Ureter (tissue), 1 donor: ENCODE measurements around the gene KCNMA1. TPM values are rescaled to one million over a fixed set of nuclear protein-coding genes. Genes with fewer than 3 reads are reported as not detected.
"Not testable (repeated sequence)": the region's sequence is repeated elsewhere in the genome, so short reads cannot be mapped to it uniquely, and the experiment has no call there.

Source experiments
- DNase-seq: peaks from one replicate; pipeline ENCODE4 v3.0.0-alpha.2; 2020; ENCODE audit warnings: low spot score
- total RNA-seq: library from RNA; stranded (reverse); gene quantifications from one replicate; pipeline ENCODE4 v1.2.4, GENCODE V29; 2023
- donor health status: DM: yes; HTN: yes; CAD: no.

KCNMA1 gene
- total RNA-seq, 1 donor from 2014 or later: 87.9 TPM

GRCh38 chr10:77664008-77664407, 26.4 kb upstream of the KCNMA1 start:
- no peak for DNase-seq

DNA sequence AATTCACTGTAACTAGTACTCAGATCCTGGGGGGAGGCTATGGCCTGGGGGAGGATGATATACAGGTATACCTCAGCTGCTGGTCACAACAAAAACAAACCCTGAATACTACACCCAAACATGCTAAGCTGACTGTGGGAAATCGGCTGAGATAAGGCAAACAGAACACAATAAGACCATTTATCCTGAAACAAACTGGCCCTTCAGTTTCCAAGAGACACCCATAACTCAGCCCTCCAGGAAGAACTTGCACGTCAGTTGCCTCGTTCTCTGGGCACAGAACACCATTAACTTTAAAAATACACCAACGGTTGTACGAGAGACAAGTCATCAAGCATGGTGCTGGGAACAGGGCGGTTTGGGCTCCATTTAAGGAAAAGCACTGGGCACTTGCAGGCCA, 24.1 kb upstream of the KCNMA1 start:
- no peak for DNase-seq

DNA sequence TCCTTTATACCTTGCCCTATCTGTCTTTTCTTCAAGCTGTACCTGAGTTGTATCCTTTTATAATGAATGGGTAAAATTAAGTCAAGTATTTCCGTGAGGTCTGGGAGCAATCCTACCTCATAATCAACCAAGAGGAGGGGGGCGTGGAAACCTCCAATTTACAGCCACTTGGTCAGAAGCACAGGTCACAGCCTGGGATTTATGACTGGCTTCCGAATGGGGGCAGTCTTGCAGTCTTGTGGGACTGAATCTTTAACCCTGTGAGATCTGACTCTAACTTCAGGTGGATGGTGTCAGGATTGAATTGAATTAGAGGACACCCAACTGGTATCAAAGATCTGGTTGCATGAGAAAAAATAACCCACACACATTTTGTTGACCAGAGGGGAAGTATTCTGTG, 23.5 kb upstream of the KCNMA1 start:
- no peak for DNase-seq

DNA sequence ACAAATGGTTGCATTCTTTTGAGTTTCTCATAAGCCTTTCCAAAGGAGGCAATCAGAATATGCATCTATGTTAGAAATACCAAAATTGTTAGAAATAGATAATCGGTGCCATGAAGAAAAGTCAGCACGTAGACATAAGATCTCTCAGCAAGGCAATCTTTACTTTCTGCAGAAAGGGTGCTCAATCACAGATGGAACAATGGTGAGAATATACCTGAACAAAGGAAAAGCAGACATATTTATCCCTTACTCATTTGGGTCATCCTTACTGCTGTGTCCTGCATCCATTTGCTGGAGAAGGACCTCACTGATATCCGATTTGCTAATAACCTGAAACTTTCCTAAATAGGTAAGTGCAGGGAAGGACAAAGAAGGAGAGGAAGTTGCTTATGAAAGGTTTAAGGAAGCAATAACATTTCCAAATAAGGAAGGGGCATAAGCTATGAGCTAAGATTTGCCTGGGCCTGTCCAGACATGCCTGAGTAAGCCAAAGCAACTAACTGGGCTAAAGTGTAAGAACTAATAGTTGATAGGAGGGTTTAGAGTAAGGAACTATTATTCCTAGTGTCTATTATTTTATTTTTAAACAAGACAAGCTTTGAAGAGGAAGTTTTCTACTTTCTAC, 21.6 kb upstream of the KCNMA1 start:
- DNase-seq: not testable (repeated sequence)

- DNase-seq: no peak
Observed at GRCh38 chr10:77653210-77653609, 15.6 kb upstream of the KCNMA1 start.

GRCh38 chr10:77649333-77650331, 12.0 kb upstream of the KCNMA1 start:
- DNase-seq: no peak

GRCh38 chr10:77648472-77648871, 10.9 kb upstream of the KCNMA1 start:
- DNase-seq: no peak

- DNase-seq: no peak
Observed at GRCh38 chr10:77647543-77648293, 10.1 kb upstream of the KCNMA1 start.

GRCh38 chr10:77644557-77645243, 7.1 kb upstream of the KCNMA1 start:
- DNase-seq: no peak

- DNase-seq: no peak
Observed at GRCh38 chr10:77643795-77644468, 6.3 kb upstream of the KCNMA1 start.

GRCh38 chr10:77641788-77642397, 4.3 kb upstream of the KCNMA1 start:
- peak; percentile 76 for DNase-seq

DNA sequence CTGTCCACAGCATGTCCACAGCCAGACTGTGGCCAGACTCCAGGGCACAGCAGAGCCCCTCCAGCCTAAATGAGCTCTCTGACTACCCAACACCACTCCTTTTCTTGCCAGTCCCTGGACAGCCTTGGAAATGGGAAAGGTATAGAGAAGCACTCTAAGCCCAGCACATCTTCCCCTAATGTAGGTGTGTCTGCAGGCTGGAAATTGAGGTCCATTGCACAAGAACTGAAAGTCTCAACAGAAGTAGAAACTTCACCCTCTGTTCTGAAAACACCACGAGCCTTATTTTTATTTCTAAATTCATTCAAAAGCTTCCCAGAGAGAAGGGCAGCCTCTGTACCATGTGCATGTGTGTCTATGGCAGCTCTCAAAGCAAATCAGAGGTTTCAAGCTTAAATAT, 3.7 kb upstream of the KCNMA1 start:
- DNase-seq: no peak

DNA sequence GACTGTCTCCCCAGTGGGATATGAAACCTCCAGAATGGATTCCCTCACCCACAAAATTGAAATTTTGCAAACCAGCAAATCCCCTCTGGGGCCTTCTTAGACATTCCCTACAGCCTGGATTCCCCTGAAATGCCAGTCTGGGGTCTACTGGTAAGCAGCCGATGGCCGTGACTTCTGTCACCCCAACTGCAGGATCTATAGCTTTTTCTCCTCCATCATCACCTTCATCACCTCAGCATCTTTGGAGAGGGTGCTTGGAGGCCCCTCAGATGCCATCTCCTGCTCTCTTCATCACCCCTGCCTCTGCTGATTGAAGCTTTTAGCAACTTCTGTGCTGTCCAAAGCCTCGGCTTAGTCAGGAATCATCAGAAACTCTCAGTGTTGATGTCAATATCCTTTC, 2.6 kb upstream of the KCNMA1 start:
- no peak for DNase-seq

GRCh38 chr10:77639756-77640155, 2.1 kb upstream of the KCNMA1 start:
- DNase-seq: no peak

DNA sequence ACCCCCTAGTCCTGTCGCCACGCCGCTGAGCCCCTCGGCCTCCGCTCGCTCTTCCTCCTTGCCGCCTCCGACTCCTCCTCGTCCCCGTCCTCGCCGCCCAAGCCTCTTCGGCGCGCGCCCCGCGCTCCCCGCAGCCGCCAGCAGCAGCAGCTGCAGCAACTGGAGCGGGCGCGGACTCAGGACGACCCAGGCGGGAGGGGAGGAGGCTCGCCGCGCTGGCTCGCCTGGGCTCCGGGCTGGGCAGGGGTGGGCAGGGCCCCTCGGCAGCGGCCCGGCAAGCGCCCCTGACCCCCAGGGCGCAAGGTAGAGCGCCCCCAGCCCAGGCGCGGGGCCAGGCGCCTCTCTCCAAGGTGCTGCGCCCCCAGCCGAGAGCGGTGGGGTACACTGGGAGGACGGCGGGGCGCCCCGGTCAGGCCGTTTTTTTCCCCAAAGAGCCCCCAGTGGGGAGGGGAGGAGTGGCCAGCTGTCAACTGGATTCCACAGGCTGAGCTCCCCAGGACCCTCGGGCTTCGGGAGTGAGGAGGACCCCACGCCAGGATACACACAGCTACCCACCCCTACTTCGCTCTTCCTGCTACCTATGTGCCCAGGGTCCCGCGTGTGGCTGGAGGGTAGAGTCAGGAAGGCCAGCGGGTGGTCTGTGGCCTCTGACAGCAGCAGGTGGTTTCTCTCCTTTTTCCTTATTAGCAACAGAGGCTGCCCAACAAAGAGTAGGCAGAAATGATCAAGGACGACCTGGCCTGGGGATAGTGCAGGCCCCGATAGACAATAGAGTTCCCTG, 903 bp upstream of the KCNMA1 start:
- DNase-seq: no peak

DNA sequence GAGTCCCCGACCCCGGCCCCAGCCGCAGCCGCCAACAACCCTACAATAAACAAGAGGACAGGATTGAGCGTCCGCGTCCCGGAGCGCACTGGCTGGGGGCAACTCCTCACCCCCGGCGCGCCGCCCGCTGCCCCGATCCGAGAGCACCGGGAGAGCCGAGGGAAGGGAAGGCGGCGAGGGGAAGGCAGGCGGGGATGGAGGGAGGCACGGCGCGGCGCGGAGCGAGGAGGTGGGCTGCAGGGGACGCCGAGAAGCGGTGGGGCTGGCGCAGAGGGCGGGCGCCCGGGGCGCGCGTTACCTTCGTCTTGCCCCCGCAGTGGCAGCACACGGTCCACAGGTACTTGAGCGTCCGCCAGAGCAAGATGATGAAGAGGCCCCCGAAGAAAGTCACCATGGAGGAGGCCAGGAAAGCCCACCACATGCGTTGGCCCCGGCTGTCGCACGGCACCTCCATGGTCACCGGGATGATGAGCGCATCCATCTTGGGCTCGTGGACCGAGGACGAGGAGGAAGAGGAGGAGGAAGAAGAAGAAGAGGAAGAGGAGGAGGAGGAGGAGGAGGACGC, 559 bp downstream of the KCNMA1 start:
- no peak for DNase-seq

DNA sequence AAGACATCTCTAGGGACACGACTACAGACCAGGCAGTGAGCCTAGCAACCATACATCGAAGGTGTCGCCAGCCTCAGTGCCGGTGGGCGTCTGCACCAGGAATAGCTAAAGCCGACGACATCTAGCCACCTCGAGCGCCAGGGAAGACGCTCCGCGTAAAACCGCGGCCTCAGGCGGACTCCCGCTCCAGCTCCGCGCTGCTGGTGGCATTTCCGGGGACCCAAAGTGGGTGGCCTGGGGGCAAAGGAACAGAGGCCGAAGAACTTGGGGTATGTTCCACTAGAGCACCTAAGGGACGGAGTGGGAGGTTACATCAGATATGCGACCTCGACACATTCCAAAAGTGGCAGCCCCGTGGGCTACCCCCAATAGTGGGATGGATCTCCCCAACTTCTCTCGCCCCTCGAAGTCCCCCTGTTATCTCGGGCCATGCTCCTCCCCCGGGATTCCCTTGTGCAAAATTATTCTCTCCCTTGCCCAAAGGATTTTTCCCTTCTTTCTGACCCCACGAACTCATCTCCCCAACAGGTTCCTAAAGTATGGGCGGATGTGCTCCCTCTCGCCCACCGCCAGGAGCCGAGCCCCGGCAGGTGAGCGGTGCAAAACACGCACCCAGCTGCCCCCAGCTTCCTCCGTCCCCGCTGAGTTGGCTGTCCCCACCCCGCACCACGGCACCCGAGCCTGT, 1.2 kb downstream of the KCNMA1 start:
- DNase-seq: no peak

DNA sequence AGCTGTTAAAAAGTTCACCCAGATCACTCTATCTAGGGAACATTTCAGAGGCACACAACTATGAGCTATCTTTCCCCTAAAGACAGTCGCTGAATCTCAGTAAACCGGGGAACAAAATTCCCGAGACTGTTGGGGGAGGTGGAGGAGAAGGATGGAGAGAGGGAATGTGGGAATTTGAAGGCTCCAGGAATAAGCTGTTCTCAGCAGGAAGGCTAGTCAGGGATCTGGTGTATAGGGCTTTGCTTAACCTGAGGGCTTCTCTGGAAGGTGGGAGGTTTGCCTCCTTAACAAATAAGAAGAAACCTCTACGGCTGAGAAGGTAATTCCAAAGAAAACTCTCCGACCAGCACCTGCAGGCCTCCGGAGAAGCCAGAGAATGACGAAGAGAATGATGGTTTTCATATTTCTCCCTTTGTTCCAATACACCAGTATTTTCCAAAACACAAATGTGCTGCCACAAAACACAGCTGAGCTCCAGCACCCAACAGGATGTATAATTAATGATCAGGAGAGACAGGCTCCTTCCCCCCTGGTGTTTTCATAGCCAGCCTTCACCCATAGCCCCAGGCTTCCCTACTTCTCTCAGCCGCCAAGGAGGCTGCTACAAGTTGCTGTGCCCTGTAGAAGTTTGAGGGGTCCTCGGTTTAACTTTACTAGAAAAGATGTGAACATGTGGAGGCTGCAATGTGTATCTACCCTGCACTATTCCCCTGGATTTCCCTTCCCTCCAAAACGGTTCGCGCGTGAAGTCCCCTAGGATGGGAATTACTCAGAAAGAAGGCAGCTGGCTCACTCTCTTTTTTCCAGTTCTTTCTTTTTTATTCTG, 2.0 kb downstream of the KCNMA1 start:
- DNase-seq: no peak
